K562 (cell line): ENCODE measurements around the gene SV2A. TPM values are rescaled to one million over a fixed set of nuclear protein-coding genes. Genes with fewer than 3 reads are reported as not detected.

Source experiments
- ATAC-seq: fragments of 200-7000 bp; cut with Tn5 transposase; 3 replicates; pipeline ENCODE4 v1.9.1; 2020; ENCODE audit warnings: moderate library complexity
- BruUV-seq: library from RNA; stranded (reverse); fragments of 400-500 nt; replicated peaks from 2 replicates; lab custom pipeline; 2021; lab: Mats Ljungman, UMichigan
- CTCF ChIA-PET: fragments of 300-600 bp; formaldehyde crosslinking; extraction: SDS; loops from one replicate; lab custom pipeline; 2021; ENCODE audit warnings: low intra/inter-chr PET ratio; lab: Yijun Ruan, JAX
- POLR2A ChIA-PET: fragments of 300-600, 350-650 bp; sonication (Branson Sonifier 250); formaldehyde crosslinking; extraction: SDS; loops from one replicate; lab custom pipeline; 2021; ENCODE audit warnings: antibody characterized with exemption, inconsistent platforms; lab: Yijun Ruan, JAX
- DNase-seq, 4 experiments: peaks; one replicate each; pipeline versions ENCODE4 v3.0.0 to v3.0.0-alpha.2; 2011 to 2018; ENCODE audit warnings: low spot score in 3 of 4, mixed read lengths in 3 of 4; ENCODE audit errors: extremely low read depth in 1 of 4
- FAIRE-seq: peaks from 2 replicates; lab custom pipeline; 2011; peaks lifted over from hg19 to GRCh38; lab: Jason Lieb, UNC
- H2AFZ ChIP-seq: 2 replicates; pipeline ENCODE4 v1.6.0; 2011; ENCODE audit warnings: low read depth, low read length, control low read depth, inconsistent platforms
- H3K27ac ChIP-seq: fragments of 200-600 bp; 3 replicates; pipeline ENCODE4 v1.8.0; 2011; ENCODE audit warnings: low read depth, mild to moderate bottlenecking, control low read depth, inconsistent platforms, low read length, moderate library complexity, mixed read lengths; ENCODE audit errors: extremely low read depth
- H3K27me3 ChIP-seq, 2 experiments: fragments of 300-600 bp in 1 of 2; 2 replicates in 1 of 2; 3 replicates in 1 of 2; pipeline versions ENCODE4 v1.6.0 to v1.8.0; 2011; ENCODE audit warnings: inconsistent platforms in 2 of 2, low read length in 2 of 2, mild to moderate bottlenecking in 1 of 2, mixed read lengths in 1 of 2, moderate library complexity in 1 of 2; ENCODE audit not compliant: control insufficient read depth in 2 of 2, insufficient read depth in 2 of 2
- H3K36me3 ChIP-seq: fragments of 300-600 bp; 3 replicates; pipeline ENCODE4 v1.8.0; 2011; ENCODE audit warnings: mild to moderate bottlenecking, low read length, inconsistent platforms; ENCODE audit not compliant: control insufficient read depth, insufficient read depth
- H3K4me1 ChIP-seq, 2 experiments: fragments of 200-600 bp in 1 of 2; replicated peaks in 1 of 2; 2 replicates in 1 of 2; 3 replicates in 1 of 2; pipeline versions ENCODE4 v1.5.1 to v1.8.0; 2011; ENCODE audit warnings: inconsistent platforms in 2 of 2, low read length in 2 of 2, mild to moderate bottlenecking in 1 of 2, mixed read lengths in 1 of 2, moderate library complexity in 1 of 2; ENCODE audit not compliant: control insufficient read depth in 2 of 2, insufficient read depth in 2 of 2
- H3K4me2 ChIP-seq: 2 replicates; pipeline ENCODE4 v1.6.1; 2011; ENCODE audit warnings: low read length, control low read depth, inconsistent platforms, mixed read lengths; ENCODE audit not compliant: insufficient read depth
- H3K4me3 ChIP-seq: fragments of 200-600 bp; sonication (generic), shearing (Covaris generic); 2 replicates; pipeline ENCODE4 v1.5.1; 2016; ENCODE audit warnings: control low read depth, inconsistent platforms
- H3K79me2 ChIP-seq: fragments of 200-600 bp; 3 replicates; pipeline ENCODE4 v1.8.0; 2011; ENCODE audit warnings: low read length, inconsistent platforms; ENCODE audit not compliant: control insufficient read depth, insufficient read depth
- H3K9ac ChIP-seq, 2 experiments: 2 replicates each; pipeline versions ENCODE4 v1.6.0 to v1.6.1; 2011; ENCODE audit warnings: low read depth in 2 of 2, low read length in 2 of 2, control low read depth in 1 of 2, inconsistent platforms in 1 of 2, mild to moderate bottlenecking in 1 of 2, mixed read lengths in 1 of 2; ENCODE audit not compliant: insufficient read depth in 1 of 2
- H3K9me1 ChIP-seq: one replicate; pipeline ENCODE4 v1.6.0; 2011; ENCODE audit warnings: inconsistent platforms, mild to moderate bottlenecking, low read length, moderate library complexity; ENCODE audit not compliant: control insufficient read depth, insufficient read depth
- H3K9me3 ChIP-seq: replicated peaks from 2 replicates; pipeline ENCODE4 v1.5.1; 2011; ENCODE audit warnings: low read depth, low read length, inconsistent platforms; ENCODE audit not compliant: control insufficient read depth, insufficient read depth
- H4K20me1 ChIP-seq: replicated peaks from 2 replicates; pipeline ENCODE4 v1.6.1; 2011; ENCODE audit warnings: low read length, inconsistent platforms, mixed read lengths; ENCODE audit not compliant: control insufficient read depth, insufficient read depth
- ATF7 ChIP-seq: fragments of 450-650 bp; IDR thresholded peaks from 2 replicates; pipeline ENCODE4 v1.7.1; 2014; ENCODE audit warnings: mild to moderate bottlenecking, moderate library complexity
- CCNT2 ChIP-seq: IDR thresholded peaks from 2 replicates; pipeline ENCODE4 v1.6.1; 2011; ENCODE audit warnings: borderline replicate concordance, low read depth, mild to moderate bottlenecking, moderate library complexity, mixed read lengths, low read length; ENCODE audit not compliant: insufficient read length; ENCODE audit errors: extremely low read depth
- ETS1 ChIP-seq: conservative IDR thresholded peaks from 2 replicates; pipeline ENCODE4 v1.6.1; 2011; ENCODE audit warnings: low read depth, mild to moderate bottlenecking, low read length; ENCODE audit not compliant: control insufficient read depth
- KAT7 ChIP-seq: sonication (generic); formaldehyde crosslinking; IDR thresholded peaks from 2 replicates; pipeline ENCODE4 v1.8.0; 2022; ENCODE audit warnings: missing genetic modification reagents, mild to moderate bottlenecking, borderline replicate concordance
- RBM17 ChIP-seq: fragments of 200-400 bp; formaldehyde crosslinking; IDR thresholded peaks from 2 replicates; pipeline ENCODE4 v1.6.1; 2017; ENCODE audit warnings: low read depth, mild to moderate bottlenecking, low read length, borderline replicate concordance
- SMARCB1 ChIP-seq: IDR thresholded peaks from 2 replicates; pipeline ENCODE4 v1.6.1; 2011; ENCODE audit warnings: improper control_type of control experiment, low read depth; ENCODE audit not compliant: insufficient read length
- SP2 ChIP-seq: IDR thresholded peaks from 2 replicates; pipeline ENCODE4 v1.6.1; 2011; ENCODE audit warnings: mild to moderate bottlenecking, low read depth, low read length, moderate library complexity; ENCODE audit not compliant: poor library complexity, severe bottlenecking; ENCODE audit errors: extremely low read depth
- TAF15 ChIP-seq: fragments of 200-400 bp; formaldehyde crosslinking; IDR thresholded peaks from 2 replicates; pipeline ENCODE4 v1.6.1; 2017; ENCODE audit warnings: mild to moderate bottlenecking, low read depth, low read length, moderate library complexity
- TCF7 ChIP-seq: sonication (generic); IDR thresholded peaks from 2 replicates; pipeline ENCODE4 v1.6.1; 2016; ENCODE audit warnings: antibody characterized with exemption, borderline replicate concordance
- ZNF644 ChIP-seq: fragments of 200-800 bp; sonication (Bioruptor generic); IDR thresholded peaks from 2 replicates; pipeline ENCODE4 v1.6.1; 2016; ENCODE audit warnings: low read depth, missing genetic modification characterization, missing compliant biosample characterization
- WGBS: fragments of 100-300 bp; shearing (Covaris generic); methylation state at CpG from one replicate; pipeline ENCODE4 v1.1.6; 2016; ENCODE audit warnings: low coverage, mixed read lengths; ENCODE audit not compliant: insufficient coverage; ENCODE audit errors: missing lambda C conversion rate; 5-methylcytosine and 5-hydroxymethylcytosine counted together
- in situ Hi-C: fragments of 300-500 bp; cut with MboI; formaldehyde crosslinking; loops from 4 replicates; pipeline ENCODE4 v1.15.0; 2018; ENCODE audit warnings: inconsistent platforms, mixed read lengths
- intact Hi-C: fragments of 100-400 bp; cut with micrococcal nuclease; formaldehyde crosslinking; loops from 2 replicates; pipeline ENCODE4 v1.14.2; 2022
- polyA plus RNA-seq, 8 experiments: library from polyadenylated mRNA; depleted of rRNA in 4 of 8; stranded (reverse) in 5 of 8; unstranded in 3 of 8; fragments of >200 nt; fragmentation: Nextera tagmentation in 2 of 8; fragmentation: Illumina TruSeq in 1 of 8; extraction: Ambion mirVana in 2 of 8; extraction: Trizol in 1 of 8; gene quantifications; 2 replicates each; pipeline versions ENCODE4 v1.2.1 to v1.2.3, GENCODE V29; 2011 to 2014; ENCODE audit warnings: inconsistent platforms in 1 of 8, missing spikeins in 1 of 8
- total RNA-seq, 7 experiments: library from RNA; depleted of rRNA in 6 of 7; stranded (reverse); fragments of >200 nt in 6 of 7; fragmentation: Illumina TruSeq in 2 of 7; extraction: Trizol in 2 of 7; gene quantifications; 2 replicates each; pipeline versions ENCODE4 v1.2.1 to v1.2.3, GENCODE V29; 2011 to 2021; ENCODE audit warnings: low replicate concordance in 1 of 7

SV2A gene
- total and polyA plus RNA-seq, 9 of the 15 experiments (the other 6 are each of a cell fraction or from before 2014, with no cell fraction given): 0.07 to 0.22 (median 0.11) TPM; not detected in 1

- TF ChIP-seq ETS1 (no peak), KAT7 (CRISPR knock-in tag) (no peak), ATF7 (no peak), RBM17 (no peak), TCF7 (no peak), TAF15 (no peak), ZNF644 (no peak)
Measured at GRCh38 chr1:149945206-149945605, 27.6 kb upstream of the SV2A start (continued).

- no peak overlapping the region for H3K27ac ChIP-seq
- DNase-seq: no peak
- H4K20me1 ChIP-seq: no peaks in the 10 kb centered on the region
- CTCF ChIA-PET: interaction anchor here (1.6 kb wide), 1 partner anchor 55 kb away, joined by 4 read pairs; a partner anchor contains a TSS
- no peak overlapping the region for H3K4me3 ChIP-seq
- no peak for TF ChIP-seq CCNT2
- TF ChIP-seq SP2: no peak
- TF ChIP-seq SMARCB1: no peak
- 38% methylated on average over 3 of the region's 3 CpGs for WGBS
- no peaks in the 10 kb centered on the region for H3K9me1 ChIP-seq
- FAIRE-seq: no peak
- no peaks in the 10 kb centered on the region for H3K27me3 ChIP-seq
- in situ Hi-C loops: no loop called here
- POLR2A ChIA-PET: interaction anchor here (1.0 to 1.3 kb wide), 6 partner anchors 15 to 124 kb away, joined by 3 to 15 read pairs (median 3); partner anchors contain the start of gene VPS45
- BruUV-seq: TSS peak; percentile 41
- no peak overlapping the region for H3K4me2 ChIP-seq
- ATAC-seq: no peak
- H3K9ac ChIP-seq: no peak overlapping the region
- H3K9me3 ChIP-seq: no peaks in the 10 kb centered on the region
- H3K4me1 ChIP-seq: peaks cover 10 to 18% of the 10 kb centered on the region in 2 experiments; a peak in 4 of 5 replicates
- no peaks in the 10 kb centered on the region for H3K79me2 ChIP-seq
- H2AFZ ChIP-seq: no peak overlapping the region
- intact Hi-C loops: no loop called here
- H3K36me3 ChIP-seq: peaks cover 30% of the 10 kb centered on the region; the same call in 2 of the 3 replicates
Measured at GRCh38 chr1:149942885-149943284, 25.2 kb upstream of the SV2A start.
